ENCODE data around the gene MAMDC4. TPM values are rescaled to one million over a fixed set of nuclear protein-coding genes. Genes with fewer than 3 reads are reported as not detected.
A peak's percentile ranks its signal among the peaks of the same experiment; 100 is the strongest.

The MAMDC4 gene
- total RNA-seq, 2 donors from 2014 or later, result 11.0 to 61.7 TPM

- peak overlapping the region in 1 of 2 donors; percentile 88 for H3K9ac ChIP-seq (ENCODE audit: low read depth in 2 of 2, low read length in 2 of 2)
- H3K27me3 ChIP-seq, result no peaks in the 10 kb centered on the region
- no peaks in the 10 kb centered on the region for H3K9me3 ChIP-seq
- peaks cover 34% of the 10 kb centered on the region for H3K4me1 ChIP-seq
- no peak overlapping the region for H3K27ac ChIP-seq
- intact Hi-C loops (cut with DNase I), result no loop called here
- H3K36me3 ChIP-seq, result peaks cover 2% of the 10 kb centered on the region
- TF ChIP-seq CTCF (IDR thresholded peaks at IDR 0.05), result no peak
- H3K4me3 ChIP-seq, result no peak overlapping the region
- DNase-seq, result peak; percentile 22
These were observed 4.5 kb downstream of the MAMDC4 start for GRCh38 chr9:136856541-136857141.

- intact Hi-C loops (cut with DNase I), result no loop called here
- H3K36me3 ChIP-seq, result peaks cover 2% of the 10 kb centered on the region
- H3K9me3 ChIP-seq, result no peaks in the 10 kb centered on the region
- H3K4me3 ChIP-seq, result no peak overlapping the region
- no peak for TF ChIP-seq CTCF (IDR thresholded peaks at IDR 0.05)
- H3K27me3 ChIP-seq, result no peaks in the 10 kb centered on the region
- peak overlapping the region in 1 of 2 donors; percentile 88 for H3K9ac ChIP-seq (ENCODE audit: low read depth in 2 of 2, low read length in 2 of 2)
- peak overlapping the region; percentile 97 for H3K27ac ChIP-seq
- DNase-seq, result peak; percentile 22
- peaks cover 34% of the 10 kb centered on the region for H3K4me1 ChIP-seq
These were observed 5.0 kb downstream of the MAMDC4 start for GRCh38 chr9:136857166-136857565.

- peaks cover 34% of the 10 kb centered on the region for H3K4me1 ChIP-seq
- H3K36me3 ChIP-seq, result peaks cover 5% of the 10 kb centered on the region
- H3K9me3 ChIP-seq, result no peaks in the 10 kb centered on the region
- H3K4me3 ChIP-seq, result no peak overlapping the region
- peak; percentile 86 for DNase-seq
- H3K27me3 ChIP-seq, result no peaks in the 10 kb centered on the region
- no peak for TF ChIP-seq CTCF (IDR thresholded peaks at IDR 0.05)
- intact Hi-C loops (cut with DNase I), result no loop called here
- peak overlapping the region; percentile 97 for H3K27ac ChIP-seq
- peak overlapping the region; percentile 73 to 88 for H3K9ac ChIP-seq (ENCODE audit: low read depth in 2 of 2, low read length in 2 of 2)
These were observed 5.7 kb downstream of the MAMDC4 start for GRCh38 chr9:136857581-136858412.

GRCh38 chr9:136858452-136858843, 6.3 kb downstream of the MAMDC4 start:
- Histone ChIP-seq H3K27me3 (no peaks in the 10 kb centered on the region), H3K4me1 (peaks cover 34% of the 10 kb centered on the region), H3K27ac (peak overlapping the region; percentile 97), H3K36me3 (peaks cover 11% of the 10 kb centered on the region), H3K9me3 (no peaks in the 10 kb centered on the region), H3K9ac (ENCODE audit: low read depth in 2 of 2, low read length in 2 of 2) (peak overlapping the region; percentile 73 to 88), H3K4me3 (no peak overlapping the region)
- intact Hi-C loops (cut with DNase I), result no loop called here
- DNase-seq, result peak; percentile 32
- no peak for TF ChIP-seq CTCF (IDR thresholded peaks at IDR 0.05)

GRCh38 chr9:136858844-136859757, 7.0 kb downstream of the MAMDC4 start:
- peaks cover 34% of the 10 kb centered on the region for H3K4me1 ChIP-seq
- H3K4me3 ChIP-seq, result no peak overlapping the region
- H3K27me3 ChIP-seq, result no peaks in the 10 kb centered on the region
- H3K36me3 ChIP-seq, result peaks cover 15% of the 10 kb centered on the region
- peak overlapping the region; percentile 73 to 88 for H3K9ac ChIP-seq (ENCODE audit: low read depth in 2 of 2, low read length in 2 of 2)
- peak; percentile 94 for DNase-seq
- no peaks in the 10 kb centered on the region for H3K9me3 ChIP-seq
- H3K27ac ChIP-seq, result peak overlapping the region; percentile 97
- no peak for TF ChIP-seq CTCF (IDR thresholded peaks at IDR 0.05)
- intact Hi-C loops (cut with DNase I), result no loop called here
